H1 (cell line): ENCODE results near the gene SRF. TPM values are rescaled to one million over a fixed set of nuclear protein-coding genes. Genes with fewer than 3 reads are reported as not detected.

Experiments used
- CTCF ChIA-PET: fragments of 300-600 bp; sonication (Branson Sonifier 250); formaldehyde crosslinking; loops from one replicate; lab custom pipeline; 2021; ENCODE audit not compliant: partially characterized antibody; lab: Charles Lee
- POLR2A ChIA-PET: fragments of 300-600 bp; sonication (Branson Sonifier 250); formaldehyde crosslinking; loops from one replicate; lab custom pipeline; 2021; ENCODE audit warnings: inconsistent platforms; ENCODE audit not compliant: partially characterized antibody; lab: Charles Lee
- DNase-seq, 2 experiments: peaks; one replicate each; pipeline versions ENCODE4 v3.0.0 to v3.0.0-alpha.2; 2010 to 2022; ENCODE audit warnings: low spot score in 2 of 2, low read depth in 1 of 2, mixed read lengths in 1 of 2
- FAIRE-seq: peaks from 2 replicates; lab custom pipeline; 2011; peaks lifted over from hg19 to GRCh38; lab: Jason Lieb, UNC
- H2AFZ ChIP-seq: 2 replicates; pipeline ENCODE4 v1.8.1; 2012; ENCODE audit warnings: low read length, inconsistent platforms
- H2AK5ac ChIP-seq: 2 replicates; pipeline ENCODE4 v1.6.1; 2013; ENCODE audit warnings: low read depth, low read length
- H2BK120ac ChIP-seq: replicated peaks from 2 replicates; pipeline ENCODE3; 2013; ENCODE audit warnings: low read depth, low read length, inconsistent platforms
- H2BK12ac ChIP-seq: 2 replicates; pipeline ENCODE4 v1.6.1; 2013; ENCODE audit warnings: low read depth, low read length
- H2BK15ac ChIP-seq: 2 replicates; pipeline ENCODE4 v1.6.1; 2013; ENCODE audit warnings: low read length
- H2BK20ac ChIP-seq: 2 replicates; pipeline ENCODE4 v1.6.1; 2013; ENCODE audit warnings: low read length
- H2BK5ac ChIP-seq: 2 replicates; pipeline ENCODE4 v1.6.1; 2013; ENCODE audit warnings: low read depth, low read length
- H3K14ac ChIP-seq: 2 replicates; pipeline ENCODE4 v1.6.1; 2013; ENCODE audit warnings: inconsistent platforms; ENCODE audit not compliant: insufficient read length
- H3K18ac ChIP-seq: 2 replicates; pipeline ENCODE4 v1.6.1; 2013; ENCODE audit warnings: low read length; ENCODE audit errors: extremely low read depth
- H3K23ac ChIP-seq: 2 replicates; pipeline ENCODE4 v1.6.1; 2013; ENCODE audit warnings: inconsistent platforms; ENCODE audit not compliant: insufficient read length
- H3K23me2 ChIP-seq: 2 replicates; pipeline ENCODE4 v1.6.1; 2013; ENCODE audit warnings: low read depth, low read length
- H3K27ac ChIP-seq: 2 replicates; pipeline ENCODE4 v1.6.1; 2011; ENCODE audit warnings: low read depth, low read length, inconsistent platforms
- H3K27me3 ChIP-seq, 4 experiments: replicated peaks in 1 of 4; 1 replicate in 1 of 4; 2 replicates in 3 of 4; pipeline versions ENCODE4 v1.6.1 to v1.8.1; 2011 to 2013; ENCODE audit warnings: low read length in 3 of 4, mild to moderate bottlenecking in 3 of 4, inconsistent platforms in 2 of 4, mixed read lengths in 2 of 4, moderate library complexity in 1 of 4; ENCODE audit not compliant: control insufficient read depth in 3 of 4, insufficient read depth in 3 of 4; ENCODE audit errors: extremely low read depth in 1 of 4
- H3K36me3 ChIP-seq, 4 experiments: 2 replicates each; pipeline versions ENCODE4 v1.6.1 to v1.8.1; 2011 to 2013; ENCODE audit warnings: mild to moderate bottlenecking in 4 of 4, low read length in 3 of 4, moderate library complexity in 2 of 4, control low read depth in 1 of 4, inconsistent platforms in 1 of 4; ENCODE audit not compliant: insufficient read depth in 4 of 4, control insufficient read depth in 2 of 4
- H3K4ac ChIP-seq: replicated peaks from 2 replicates; pipeline ENCODE3; 2013; ENCODE audit warnings: low read length, low read depth, mixed read lengths, inconsistent platforms; ENCODE audit not compliant: insufficient read length
- H3K4me1 ChIP-seq, 4 experiments: replicated peaks in 1 of 4; 1 replicate in 1 of 4; 2 replicates in 3 of 4; pipeline versions ENCODE4 v1.6.1 to v1.8.1; 2011 to 2013; ENCODE audit warnings: low read length in 3 of 4, inconsistent platforms in 2 of 4, mixed read lengths in 1 of 4; ENCODE audit not compliant: insufficient read depth in 4 of 4, control insufficient read depth in 3 of 4
- H3K4me2 ChIP-seq, 2 experiments: 2 replicates each; pipeline versions ENCODE4 v1.6.1 to v1.8.1; 2011 to 2013; ENCODE audit warnings: low read depth in 2 of 2, low read length in 2 of 2, control low read depth in 1 of 2, inconsistent platforms in 1 of 2, mild to moderate bottlenecking in 1 of 2; ENCODE audit not compliant: insufficient read depth in 1 of 2
- H3K4me3 ChIP-seq, 4 experiments: fragments of 200-600, 300-600 bp in 1 of 4; sonication (generic), shearing (Covaris generic), sonication (Bioruptor Twin) in 1 of 4; 2 replicates each; pipeline versions ENCODE4 v1.5.1 to v1.8.1; 2011 to 2016; ENCODE audit warnings: low read length in 4 of 4, low read depth in 3 of 4, control low read depth in 2 of 4, inconsistent platforms in 2 of 4, mild to moderate bottlenecking in 2 of 4, mixed read lengths in 1 of 4, moderate library complexity in 1 of 4; ENCODE audit not compliant: insufficient read depth in 2 of 4; ENCODE audit errors: extremely low read depth in 1 of 4
- H3K56ac ChIP-seq: replicated peaks from 2 replicates; pipeline ENCODE3; 2013; ENCODE audit warnings: low read depth, mild to moderate bottlenecking, mixed read lengths, low read length, inconsistent platforms; ENCODE audit not compliant: insufficient read length
- H3K79me1 ChIP-seq: 2 replicates; pipeline ENCODE4 v1.6.1; 2013; ENCODE audit warnings: low read depth, low read length, control low read depth
- H3K79me2 ChIP-seq, 2 experiments: 2 replicates each; pipeline versions ENCODE4 v1.6.1 to v1.8.1; 2012 to 2013; ENCODE audit warnings: low read length in 2 of 2, mild to moderate bottlenecking in 2 of 2, inconsistent platforms in 1 of 2; ENCODE audit not compliant: insufficient read depth in 2 of 2, control insufficient read depth in 1 of 2
- H3K9ac ChIP-seq, 4 experiments: replicated peaks in 1 of 4; 1 replicate in 1 of 4; 2 replicates in 3 of 4; pipeline versions ENCODE4 v1.6.1 to v1.8.1; 2011 to 2013; ENCODE audit warnings: low read depth in 3 of 4, low read length in 3 of 4, control low read depth in 2 of 4, mild to moderate bottlenecking in 2 of 4, moderate library complexity in 2 of 4, inconsistent platforms in 1 of 4; ENCODE audit errors: extremely low read depth in 1 of 4
- H3K9me3 ChIP-seq, 2 experiments: 2 replicates each; pipeline versions ENCODE4 v1.6.1 to v1.8.1; 2012 to 2013; ENCODE audit warnings: mild to moderate bottlenecking in 2 of 2, moderate library complexity in 2 of 2, control low read depth in 1 of 2, inconsistent platforms in 1 of 2, low read depth in 1 of 2, low read length in 1 of 2, mixed read lengths in 1 of 2; ENCODE audit not compliant: insufficient read depth in 2 of 2
- H4K20me1 ChIP-seq, 2 experiments: replicated peaks in 1 of 2; 2 replicates each; pipeline versions ENCODE3 to v1.8.1; 2011 to 2013; ENCODE audit warnings: inconsistent platforms in 2 of 2, low read length in 2 of 2, mild to moderate bottlenecking in 1 of 2; ENCODE audit not compliant: insufficient read depth in 2 of 2, control insufficient read depth in 1 of 2
- H4K5ac ChIP-seq: 2 replicates; pipeline ENCODE4 v1.6.1; 2013; ENCODE audit warnings: low read length, low read depth, mixed read lengths, inconsistent platforms; ENCODE audit not compliant: insufficient read length
- H4K8ac ChIP-seq: 2 replicates; pipeline ENCODE4 v1.8.0; 2013; ENCODE audit warnings: mild to moderate bottlenecking, moderate library complexity, low read length, inconsistent platforms; ENCODE audit not compliant: insufficient read depth; ENCODE audit errors: extremely low read depth
- H4K91ac ChIP-seq: replicated peaks from 2 replicates; pipeline ENCODE3; 2013; ENCODE audit warnings: low read length, mixed read lengths, inconsistent platforms; ENCODE audit not compliant: insufficient read length
- BCL11A ChIP-seq, 2 experiments: IDR thresholded peaks; one replicate each; pipeline ENCODE4 v1.6.1; 2011; ENCODE audit warnings: low read depth in 2 of 2, low read length in 2 of 2, mild to moderate bottlenecking in 2 of 2
- CREB1 ChIP-seq: IDR thresholded peaks from 2 replicates; pipeline ENCODE4 v1.6.1; 2012; ENCODE audit warnings: inconsistent platforms
- GTF2F1 ChIP-seq: IDR thresholded peaks from 2 replicates; pipeline ENCODE4 v1.6.1; 2012; ENCODE audit warnings: low read depth, low read length, improper control_type of control experiment, borderline replicate concordance
- KDM1A ChIP-seq: fragments of 200-600, 300-600 bp; sonication (generic); IDR thresholded peaks from 2 replicates; pipeline ENCODE4 v1.7.1; 2016; ENCODE audit warnings: mild to moderate bottlenecking, low read length, borderline replicate concordance
- MAFK ChIP-seq: IDR thresholded peaks from 2 replicates; pipeline ENCODE4 v1.6.1; 2012; ENCODE audit warnings: low read depth, mild to moderate bottlenecking, improper control_type of control experiment, low read length
- RAD21 ChIP-seq, 2 experiments: IDR thresholded peaks in 1 of 2; conservative IDR thresholded peaks in 1 of 2; 2 replicates each; pipeline ENCODE4 v1.6.1; 2011; ENCODE audit warnings: low read depth in 2 of 2, low read length in 2 of 2, improper control_type of control experiment in 1 of 2, inconsistent platforms in 1 of 2, mild to moderate bottlenecking in 1 of 2, moderate library complexity in 1 of 2
- TAF1 ChIP-seq: IDR thresholded peaks from 2 replicates; pipeline ENCODE4 v1.6.1; 2011; ENCODE audit warnings: mild to moderate bottlenecking, low read depth, low read length
- WGBS, 2 experiments: shearing (Covaris generic) in 1 of 2; methylation state at CpG; one replicate each; pipeline versions ENCODE4 v1.1.6 to v1.1.7; 2013 to 2015; ENCODE audit warnings: low lambda C conversion rate in 2 of 2, mixed read lengths in 2 of 2, inconsistent platforms in 1 of 2, low coverage in 1 of 2, missing lambda C conversion rate in 1 of 2; ENCODE audit not compliant: insufficient replicate concordance in 2 of 2, insufficient coverage in 1 of 2, insufficient read length in 1 of 2; ENCODE audit errors: extremely low coverage in 1 of 2, missing lambda C conversion rate in 1 of 2; 5-methylcytosine and 5-hydroxymethylcytosine counted together
- polyA plus RNA-seq, 7 experiments: library from polyadenylated mRNA; depleted of rRNA in 3 of 7; stranded (reverse) in 5 of 7; unstranded in 2 of 7; fragments of >200 nt in 5 of 7; fragments of 200-250 nt in 2 of 7; gene quantifications; 1 replicate in 5 of 7; 2 replicates in 1 of 7; 4 replicates in 1 of 7; pipeline versions ENCODE4 v1.2.1 to v1.2.3, GENCODE V29; 2011 to 2013; ENCODE audit warnings: missing spikeins in 2 of 7, mixed read lengths in 2 of 7
- total RNA-seq: library from RNA; stranded (reverse); fragmentation: NEBNext Ultra II Directional; extraction: Animal tissue kit (Norgen Biotek cat#: 25700); gene quantifications from 2 replicates; pipeline ENCODE4 v1.2.1, GENCODE V29; 2021

SRF gene
- total and polyA plus RNA-seq, 2 of the 8 experiments (the other 6 are each of a cell fraction or from before 2014, with no cell fraction given), result 49.0 to 69.5 TPM

DNA sequence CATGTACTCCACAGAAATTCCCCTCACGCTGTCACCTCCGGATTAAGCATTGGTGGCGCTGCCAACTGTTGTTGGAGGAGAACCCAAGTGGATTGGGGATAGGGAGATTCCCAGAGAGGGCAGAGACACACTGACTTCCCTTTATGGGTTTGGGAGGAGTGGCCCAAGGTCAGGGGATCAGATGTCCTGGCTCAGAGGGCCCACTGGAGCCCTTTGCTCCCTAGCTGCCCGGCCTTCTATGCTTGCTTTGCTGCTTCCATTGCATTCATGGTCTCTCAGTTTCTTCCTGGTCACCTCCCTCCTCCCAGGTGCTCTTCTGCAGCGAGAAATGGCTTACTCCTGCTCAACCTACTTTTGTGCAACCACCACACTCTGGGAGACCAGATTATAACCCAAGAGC is 25.3 kb downstream of the SRF start:
- CTCF ChIA-PET, result interaction anchor here (0.7 to 1.5 kb wide), 3 partner anchors 16 to 100 kb away, joined by 4 to 10 read pairs (median 5); no protein-coding TSS in a partner anchor
- Histone ChIP-seq H3K23ac (no peak overlapping the region), H3K4me3 (no peak overlapping the region), H3K4me2 (no peak overlapping the region), H3K9ac (no peak overlapping the region), H2BK5ac (no peak overlapping the region), H2BK120ac (no peak overlapping the region), H4K20me1 (no peaks in the 10 kb centered on the region), H3K9me3 (no peaks in the 10 kb centered on the region), H4K91ac (no peak overlapping the region), H3K23me2 (no peaks in the 10 kb centered on the region), H3K27ac (no peak overlapping the region), H3K27me3 (no peaks in the 10 kb centered on the region), H4K5ac (no peak overlapping the region), H3K4ac (no peak overlapping the region), H3K18ac (no peak overlapping the region), H2BK12ac (no peak overlapping the region), H3K4me1 (no peaks in the 10 kb centered on the region), H3K79me2 (no peaks in the 10 kb centered on the region), H2BK20ac (no peak overlapping the region), H2AK5ac (no peak overlapping the region), H2BK15ac (no peak overlapping the region), H3K56ac (no peak overlapping the region), H3K79me1 (no peaks in the 10 kb centered on the region), H3K36me3 (no peaks in the 10 kb centered on the region), H3K14ac (no peak overlapping the region), H4K8ac (no peak overlapping the region), H2AFZ (no peak overlapping the region)
- no peak for DNase-seq
- TF ChIP-seq RAD21 (IDR thresholded peaks at IDR 0.05 in 1 of 2, conservative IDR thresholded peaks at IDR 0.05 in 1 of 2; ENCODE audit: low read depth in 2 of 2, low read length in 2 of 2) (no peak), GTF2F1 (no peak), MAFK (no peak), CREB1 (no peak), BCL11A (IDR thresholded peaks at IDR 0.05; ENCODE audit: low read depth in 2 of 2, low read length in 2 of 2) (no peak), KDM1A (no peak), TAF1 (no peak)
- WGBS, 2 experiments, result 84% methylated on average over 5 of the region's 5 CpGs; no CpG with 5 or more reads in 1 of the 2 experiments
- FAIRE-seq, result no peak
- POLR2A ChIA-PET, result interaction anchor here (1.0 to 1.3 kb wide), 3 partner anchors 16 to 26 kb away, joined by 3 to 4 read pairs (median 3); no protein-coding TSS in a partner anchor
